GM13977 (cell line): ENCODE data around the gene USP9X.
"Not testable (repeated sequence)": the region's sequence is repeated elsewhere in the genome, so short reads cannot be mapped to it uniquely, and the experiment has no call there.

ENCODE experiments used
- DNase-seq: peaks from one replicate; pipeline ENCODE4 v3.0.0; 2012; ENCODE audit warnings: low spot score
- in situ Hi-C: fragments of 300-500 bp; cut with MboI; formaldehyde crosslinking; loops from one replicate; pipeline ENCODE4 v1.12.0; 2022; ENCODE audit warnings: low sequenced_read_pairs, low pct_unique_long_range_greater_than_20kb, mixed read lengths, inconsistent platforms; ENCODE audit not compliant: unreplicated experiment
- TF ChIP-seq, protein P1 (sequence below): IDR thresholded peaks from 2 replicates; pipeline ENCODE4 v1.5.1; 2012; ENCODE audit warnings: mild to moderate bottlenecking, control low read depth; ENCODE audit not compliant: insufficient read depth; ENCODE audit errors: extremely low read depth, missing control alignments

USP9X gene

DNA sequence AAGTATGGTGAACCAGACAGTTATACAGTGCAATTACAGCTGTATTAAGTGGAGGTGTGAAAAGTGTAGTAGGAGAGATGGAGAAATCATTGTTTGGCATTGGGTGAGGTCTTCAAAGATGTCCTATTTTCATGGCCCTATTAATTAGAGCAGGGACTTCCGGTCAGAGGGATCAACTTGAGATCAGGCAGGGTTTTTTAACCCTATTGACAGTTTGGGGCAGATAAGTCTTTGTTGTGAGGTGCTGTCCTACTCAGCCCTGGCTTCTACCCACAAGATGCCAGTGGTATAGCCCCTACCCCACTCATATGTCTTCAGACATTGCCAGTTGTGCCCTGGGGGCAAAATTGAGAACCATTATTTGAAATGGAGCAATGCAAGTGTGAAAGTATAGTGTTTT lies 9.9 kb downstream of the USP9X start:
- DNase-seq = no peak
- in situ Hi-C loops = no loop called here
- TF ChIP-seq, protein P1, sequence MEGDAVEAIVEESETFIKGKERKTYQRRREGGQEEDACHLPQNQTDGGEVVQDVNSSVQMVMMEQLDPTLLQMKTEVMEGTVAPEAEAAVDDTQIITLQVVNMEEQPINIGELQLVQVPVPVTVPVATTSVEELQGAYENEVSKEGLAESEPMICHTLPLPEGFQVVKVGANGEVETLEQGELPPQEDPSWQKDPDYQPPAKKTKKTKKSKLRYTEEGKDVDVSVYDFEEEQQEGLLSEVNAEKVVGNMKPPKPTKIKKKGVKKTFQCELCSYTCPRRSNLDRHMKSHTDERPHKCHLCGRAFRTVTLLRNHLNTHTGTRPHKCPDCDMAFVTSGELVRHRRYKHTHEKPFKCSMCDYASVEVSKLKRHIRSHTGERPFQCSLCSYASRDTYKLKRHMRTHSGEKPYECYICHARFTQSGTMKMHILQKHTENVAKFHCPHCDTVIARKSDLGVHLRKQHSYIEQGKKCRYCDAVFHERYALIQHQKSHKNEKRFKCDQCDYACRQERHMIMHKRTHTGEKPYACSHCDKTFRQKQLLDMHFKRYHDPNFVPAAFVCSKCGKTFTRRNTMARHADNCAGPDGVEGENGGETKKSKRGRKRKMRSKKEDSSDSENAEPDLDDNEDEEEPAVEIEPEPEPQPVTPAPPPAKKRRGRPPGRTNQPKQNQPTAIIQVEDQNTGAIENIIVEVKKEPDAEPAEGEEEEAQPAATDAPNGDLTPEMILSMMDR = no peak

DNA sequence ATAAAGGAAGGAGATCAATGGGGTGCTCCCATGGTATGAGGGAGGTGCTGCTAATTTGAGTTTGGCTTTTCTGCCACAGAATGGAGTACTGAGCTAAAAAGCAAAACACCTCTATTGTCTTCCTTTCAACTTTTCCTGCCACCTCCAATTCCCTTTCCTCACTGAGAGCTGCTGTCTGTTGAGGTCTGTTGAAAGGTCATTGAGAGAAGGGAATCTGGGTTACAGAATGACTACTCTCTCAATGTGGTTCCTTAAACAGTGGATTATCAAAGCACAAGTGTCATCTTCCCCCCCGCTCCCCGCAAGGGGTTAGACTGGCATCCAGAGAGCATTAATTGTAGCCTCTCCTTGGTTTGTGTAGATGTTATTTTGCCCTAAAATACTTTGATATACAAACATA lies 10.7 kb downstream of the USP9X start:
- in situ Hi-C loops = no loop called here
- DNase-seq = no peak
- TF ChIP-seq, protein P1 = no peak

DNA sequence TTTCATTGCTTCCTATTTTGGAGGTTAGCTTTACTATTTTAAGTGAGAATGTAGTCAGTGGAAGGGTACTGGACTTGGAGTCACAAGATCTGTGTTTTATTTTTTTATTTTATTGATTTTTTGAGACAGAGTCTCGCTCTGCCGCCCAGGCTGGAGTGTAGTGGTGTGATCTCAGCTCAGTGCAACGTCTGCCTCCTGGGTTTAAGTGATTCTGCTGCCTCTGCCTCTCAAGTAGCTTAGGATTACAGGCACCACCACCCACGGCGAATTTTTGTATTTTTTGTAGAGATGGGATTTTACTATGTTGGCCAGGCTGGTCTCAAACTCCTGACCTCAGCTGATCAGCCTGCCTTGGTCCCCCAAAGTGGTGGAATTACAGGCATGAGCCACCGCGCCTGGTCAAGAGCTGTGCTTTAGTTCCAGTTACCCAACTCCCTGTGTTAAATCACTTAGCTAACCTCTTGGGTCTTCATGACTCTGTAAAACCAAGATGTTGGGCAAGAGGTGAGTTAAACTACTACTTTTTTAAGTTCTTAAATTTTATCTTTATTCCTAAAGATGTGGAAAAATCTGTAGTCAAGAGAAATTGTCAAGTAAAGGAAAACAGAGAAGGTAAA lies 11.2 kb downstream of the USP9X start:
- TF ChIP-seq, protein P1 = no peak
- DNase-seq = no peak
- in situ Hi-C loops = no loop called here

DNA sequence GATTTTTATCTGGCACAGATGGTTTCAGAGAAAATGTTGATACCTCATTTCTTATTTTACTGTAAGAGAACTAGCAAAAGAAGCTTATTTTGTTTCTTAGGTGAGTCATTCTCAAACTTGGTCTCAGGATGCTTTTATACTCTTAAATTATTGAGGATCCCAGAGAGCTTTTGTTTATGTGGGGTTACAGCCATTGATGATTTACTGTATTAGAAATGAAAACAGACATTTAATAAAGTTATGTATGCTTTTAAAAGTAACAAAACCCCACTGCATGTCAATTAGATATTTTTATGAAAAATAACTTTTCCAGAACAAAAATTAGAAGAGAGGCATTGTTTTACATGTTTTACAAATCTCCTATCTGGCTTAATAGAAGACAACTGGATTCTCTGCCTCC lies 12.1 kb downstream of the USP9X start:
- TF ChIP-seq, protein P1 = no peak
- in situ Hi-C loops = no loop called here
- no peak for DNase-seq

DNA sequence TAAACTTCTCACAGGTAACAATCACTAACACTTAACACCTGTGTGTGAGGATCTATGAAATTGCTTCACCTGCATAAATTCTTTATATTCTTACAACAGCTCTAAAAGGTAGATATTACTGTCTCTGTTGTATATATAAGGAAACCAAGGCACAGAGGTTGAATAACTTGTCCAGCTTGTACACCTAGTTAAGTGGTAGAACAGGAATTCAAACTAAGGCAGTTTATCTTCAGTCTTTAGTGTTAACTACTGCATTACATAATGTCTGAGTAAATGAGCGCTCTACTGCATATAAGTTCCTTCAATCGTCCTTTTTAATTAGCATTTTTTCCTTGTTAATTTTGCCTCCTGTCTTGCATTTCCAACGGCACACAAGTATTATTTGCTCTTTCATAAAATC lies 15.0 kb downstream of the USP9X start:
- in situ Hi-C loops = no loop called here
- DNase-seq = no peak
- TF ChIP-seq, protein P1 = no peak

DNA sequence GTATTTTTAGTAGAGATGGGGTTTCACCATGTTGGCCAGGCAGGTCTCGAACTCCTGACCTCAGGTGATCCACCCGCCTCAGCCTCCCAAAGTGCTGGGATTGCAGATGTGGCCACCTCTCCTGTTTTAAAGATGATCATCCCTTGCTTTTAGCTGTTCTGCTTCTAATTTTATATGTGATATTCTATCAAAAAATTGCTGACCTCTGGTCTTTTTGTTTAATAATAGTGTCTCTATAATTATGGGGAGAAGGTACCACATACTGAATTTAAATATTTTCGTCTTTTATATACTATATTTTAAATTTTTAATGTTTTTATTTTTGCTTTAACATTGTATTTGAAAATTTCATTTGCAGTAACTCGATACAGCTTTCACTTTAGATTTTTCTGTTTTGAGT lies 15.6 kb downstream of the USP9X start:
- TF ChIP-seq, protein P1 = no peak
- DNase-seq = no peak
- in situ Hi-C loops = no loop called here

DNA sequence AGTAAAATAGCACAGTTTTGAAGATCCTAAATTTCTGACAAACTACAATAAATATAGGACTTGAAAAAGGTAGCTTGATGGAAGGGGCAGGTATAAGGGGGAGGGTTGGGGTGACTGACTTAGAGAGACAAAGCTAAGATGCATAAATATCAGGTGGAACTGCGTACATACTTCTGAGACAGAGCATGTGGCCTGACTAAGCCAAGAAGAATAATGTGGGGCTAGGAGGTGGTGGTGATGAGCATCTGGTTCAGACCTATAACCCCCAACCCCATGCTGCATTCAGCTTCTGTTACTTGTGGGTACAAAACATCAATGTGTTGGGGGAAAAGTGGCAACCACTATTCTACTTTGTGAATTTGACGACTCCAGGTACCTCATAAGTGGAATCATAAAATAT lies 19.8 kb downstream of the USP9X start:
- no peak for DNase-seq
- in situ Hi-C loops = no loop called here
- TF ChIP-seq, protein P1 = no peak

DNA sequence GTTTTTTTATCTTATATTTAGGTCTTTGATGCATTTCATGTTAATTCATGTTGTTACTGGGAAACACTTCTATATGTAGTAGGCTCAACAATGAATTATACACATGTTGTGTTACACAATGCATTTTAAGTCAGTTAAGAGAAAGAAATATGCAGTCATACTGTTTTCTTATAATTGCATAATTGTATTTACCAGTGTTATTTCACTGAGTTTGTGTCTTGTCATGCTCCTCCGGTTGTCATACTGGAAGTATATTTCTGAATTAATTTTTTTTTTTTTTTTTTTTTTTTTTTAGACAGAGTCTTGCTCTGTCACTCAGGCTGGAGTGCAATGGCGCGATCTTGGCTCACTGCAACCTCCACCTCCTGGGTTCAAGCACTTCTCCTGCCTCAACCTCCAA lies 21.0 kb downstream of the USP9X start:
- DNase-seq, in situ Hi-C loops: not testable (repeated sequence)
